ENCODE measurements around the gene SIVA1.

The SIVA1 gene

DNA sequence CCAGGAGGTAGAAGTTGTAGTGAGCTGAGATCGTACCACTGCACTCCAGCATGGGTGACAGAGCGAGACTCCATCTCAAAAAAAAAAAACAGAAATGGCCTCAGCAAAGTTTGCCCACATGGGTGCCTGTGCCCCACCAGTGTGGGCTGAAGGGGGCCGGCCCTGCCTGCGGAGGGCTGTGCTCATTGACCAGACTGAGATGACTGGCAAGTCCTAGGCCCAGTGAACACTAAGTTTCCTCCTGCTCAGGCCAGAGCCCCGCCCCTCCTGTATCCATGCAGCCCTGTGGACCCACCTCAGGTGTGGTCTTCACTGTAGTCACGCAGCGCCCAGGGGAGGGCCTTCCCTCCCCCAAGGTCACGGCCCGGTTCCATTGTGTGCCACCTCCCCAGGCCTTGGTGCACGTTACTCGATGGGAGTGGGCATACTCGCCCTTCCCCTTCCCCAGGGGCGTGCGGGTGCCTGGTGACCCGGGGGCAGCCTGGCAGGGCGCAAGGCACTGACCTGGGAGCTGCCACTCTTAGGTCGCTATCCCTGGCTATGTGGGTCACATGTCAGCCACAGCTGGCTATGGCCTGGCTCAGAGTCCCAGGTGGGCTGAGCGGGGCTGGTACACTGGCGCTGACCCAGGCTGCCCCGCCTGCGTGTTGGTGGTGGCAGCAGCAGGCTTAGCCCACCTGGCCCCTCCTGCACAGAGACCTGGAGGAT is 47.5 kb upstream of the SIVA1 start:
- Histone ChIP-seq H3F3A (ENCODE audit: low read depth) (no peaks in the 10 kb centered on the region), H3K9me2 (replicated peaks; ENCODE audit: low read depth, low read length) (no peaks in the 10 kb centered on the region), H3K36me3 (ENCODE audit: insufficient read depth, low read length) (peaks cover 27% of the 10 kb centered on the region), H3K4me3 (ENCODE audit: low read length, poor library complexity, severe bottlenecking) (no peak overlapping the region), H3K79me2 (ENCODE audit: insufficient read depth, low read length) (no peaks in the 10 kb centered on the region), H3K9me3 (ENCODE audit: insufficient read depth, low read depth, low read length) (no peaks in the 10 kb centered on the region), H2AFZ (ENCODE audit: low read length) (no peak overlapping the region), H3K4me1 (ENCODE audit: insufficient read depth, low read length, poor library complexity, severe bottlenecking) (no peaks in the 10 kb centered on the region), H3K4me2 (ENCODE audit: low read depth, low read length, poor library complexity, severe bottlenecking) (no peak overlapping the region), H3K27me3 (ENCODE audit: insufficient read depth, low read length, poor library complexity, severe bottlenecking) (no peaks in the 10 kb centered on the region), H4K20me1 (ENCODE audit: insufficient read depth, low read length, poor library complexity, severe bottlenecking) (no peaks in the 10 kb centered on the region), H3K9ac (ENCODE audit: low read depth, low read length, poor library complexity, severe bottlenecking) (no peak overlapping the region)
- TF ChIP-seq EZH2phosphoT487 (IDR thresholded peaks at IDR 0.05; ENCODE audit: borderline replicate concordance): no peak
- TF ChIP-seq, protein P1, sequence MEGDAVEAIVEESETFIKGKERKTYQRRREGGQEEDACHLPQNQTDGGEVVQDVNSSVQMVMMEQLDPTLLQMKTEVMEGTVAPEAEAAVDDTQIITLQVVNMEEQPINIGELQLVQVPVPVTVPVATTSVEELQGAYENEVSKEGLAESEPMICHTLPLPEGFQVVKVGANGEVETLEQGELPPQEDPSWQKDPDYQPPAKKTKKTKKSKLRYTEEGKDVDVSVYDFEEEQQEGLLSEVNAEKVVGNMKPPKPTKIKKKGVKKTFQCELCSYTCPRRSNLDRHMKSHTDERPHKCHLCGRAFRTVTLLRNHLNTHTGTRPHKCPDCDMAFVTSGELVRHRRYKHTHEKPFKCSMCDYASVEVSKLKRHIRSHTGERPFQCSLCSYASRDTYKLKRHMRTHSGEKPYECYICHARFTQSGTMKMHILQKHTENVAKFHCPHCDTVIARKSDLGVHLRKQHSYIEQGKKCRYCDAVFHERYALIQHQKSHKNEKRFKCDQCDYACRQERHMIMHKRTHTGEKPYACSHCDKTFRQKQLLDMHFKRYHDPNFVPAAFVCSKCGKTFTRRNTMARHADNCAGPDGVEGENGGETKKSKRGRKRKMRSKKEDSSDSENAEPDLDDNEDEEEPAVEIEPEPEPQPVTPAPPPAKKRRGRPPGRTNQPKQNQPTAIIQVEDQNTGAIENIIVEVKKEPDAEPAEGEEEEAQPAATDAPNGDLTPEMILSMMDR (conservative IDR thresholded peaks at IDR 0.05; ENCODE audit: low read length): no peak

DNA sequence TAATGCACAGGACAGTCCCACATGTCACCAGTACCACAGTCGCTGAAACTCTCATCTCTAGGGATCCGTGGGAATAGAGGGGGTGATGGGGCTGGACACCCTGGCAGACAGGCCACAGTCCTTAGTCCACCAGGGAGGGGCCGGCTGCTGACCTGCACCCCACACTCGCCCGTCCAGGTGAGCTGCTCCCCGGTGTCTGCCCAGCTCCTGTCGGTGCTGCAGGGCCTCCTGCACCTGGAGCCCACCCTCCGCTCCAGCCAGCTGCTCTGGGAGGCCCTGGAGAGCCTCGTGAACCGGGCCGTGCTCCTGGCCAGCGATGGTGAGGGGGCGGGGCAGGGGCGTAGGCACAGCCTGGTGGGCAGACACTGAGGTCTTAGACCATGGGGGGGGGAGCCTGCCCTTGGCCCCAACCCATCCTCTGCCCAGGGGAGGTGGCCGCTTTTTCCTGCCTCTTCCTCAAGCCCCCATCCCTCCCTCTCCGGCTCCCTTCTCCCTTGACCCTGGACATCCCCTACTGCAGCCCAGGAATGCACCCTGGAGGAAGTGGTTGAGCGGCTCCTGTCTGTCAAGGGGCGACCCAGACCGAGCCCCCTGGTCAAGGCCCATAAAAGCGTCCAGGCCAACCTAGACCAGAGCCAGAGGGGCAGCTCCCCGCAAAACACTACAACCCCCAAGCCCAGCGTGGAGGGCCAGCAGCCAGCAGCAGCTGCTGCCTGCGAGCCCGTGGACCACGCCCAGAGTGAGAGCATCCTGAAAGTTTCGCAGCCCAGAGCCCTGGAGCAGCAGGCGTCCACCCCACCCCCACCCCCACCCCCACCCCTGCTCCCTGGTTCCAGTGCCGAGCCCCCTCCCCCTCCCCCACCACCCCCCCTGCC is 46.0 kb upstream of the SIVA1 start:
- no peak overlapping the region for H3K9ac ChIP-seq (ENCODE audit: low read depth, low read length, poor library complexity, severe bottlenecking)
- no peaks in the 10 kb centered on the region for H3K4me1 ChIP-seq (ENCODE audit: insufficient read depth, low read length, poor library complexity, severe bottlenecking)
- no peak overlapping the region for H3K4me2 ChIP-seq (ENCODE audit: low read depth, low read length, poor library complexity, severe bottlenecking)
- H3K79me2 ChIP-seq (ENCODE audit: insufficient read depth, low read length): no peaks in the 10 kb centered on the region
- TF ChIP-seq, protein P1 (conservative IDR thresholded peaks at IDR 0.05; ENCODE audit: low read length): no peak
- no peak for TF ChIP-seq EZH2phosphoT487 (IDR thresholded peaks at IDR 0.05; ENCODE audit: borderline replicate concordance)
- H2AFZ ChIP-seq (ENCODE audit: low read length): no peak overlapping the region
- no peaks in the 10 kb centered on the region for H4K20me1 ChIP-seq (ENCODE audit: insufficient read depth, low read length, poor library complexity, severe bottlenecking)
- no peaks in the 10 kb centered on the region for H3F3A ChIP-seq (ENCODE audit: low read depth)
- H3K9me3 ChIP-seq (ENCODE audit: insufficient read depth, low read depth, low read length): no peaks in the 10 kb centered on the region
- H3K9me2 ChIP-seq (replicated peaks; ENCODE audit: low read depth, low read length): no peaks in the 10 kb centered on the region
- H3K27me3 ChIP-seq (ENCODE audit: insufficient read depth, low read length, poor library complexity, severe bottlenecking): no peaks in the 10 kb centered on the region
- H3K36me3 ChIP-seq (ENCODE audit: insufficient read depth, low read length): peaks cover 22% of the 10 kb centered on the region
- no peak overlapping the region for H3K4me3 ChIP-seq (ENCODE audit: low read length, poor library complexity, severe bottlenecking)

DNA sequence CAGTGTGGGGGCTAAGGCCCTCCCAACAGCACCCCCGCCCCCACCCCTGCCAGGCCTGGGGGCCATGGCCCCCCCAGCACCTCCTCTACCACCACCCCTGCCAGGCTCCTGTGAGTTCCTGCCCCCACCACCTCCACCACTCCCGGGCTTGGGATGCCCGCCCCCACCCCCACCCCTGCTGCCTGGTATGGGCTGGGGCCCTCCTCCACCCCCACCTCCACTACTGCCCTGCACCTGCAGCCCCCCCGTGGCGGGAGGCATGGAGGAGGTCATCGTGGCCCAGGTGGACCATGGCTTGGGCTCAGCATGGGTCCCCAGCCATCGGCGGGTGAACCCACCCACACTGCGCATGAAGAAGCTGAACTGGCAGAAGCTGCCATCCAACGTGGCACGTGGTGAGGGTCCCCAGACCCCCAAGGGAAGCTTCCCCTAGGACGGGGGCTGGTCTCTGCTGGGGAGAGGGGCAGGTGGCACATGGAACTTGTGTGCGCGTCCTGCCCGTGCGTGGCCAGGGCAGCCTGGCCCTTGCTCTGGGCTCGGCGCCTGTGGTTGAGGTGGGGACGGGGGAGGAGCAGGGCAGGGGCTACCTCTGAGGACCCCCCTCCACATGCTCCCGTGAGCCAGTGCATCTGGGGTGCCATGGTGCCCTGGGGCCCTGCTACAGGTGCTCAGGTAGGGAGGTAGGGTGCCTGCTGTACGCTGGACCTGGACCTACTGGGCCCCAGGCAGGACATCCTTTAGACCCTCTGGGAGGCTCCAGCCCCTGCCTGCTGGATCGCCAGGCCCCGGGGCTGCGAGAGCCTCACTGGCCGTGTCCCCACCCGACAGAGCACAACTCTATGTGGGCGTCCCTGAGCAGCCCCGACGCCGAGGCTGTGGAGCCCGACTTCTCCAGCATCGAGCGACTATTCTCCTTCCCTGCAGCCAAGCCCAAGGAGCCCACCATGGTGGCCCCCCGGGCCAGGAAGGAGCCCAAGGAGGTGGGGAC is 45.0 kb upstream of the SIVA1 start:
- no peaks in the 10 kb centered on the region for H3K9me3 ChIP-seq (ENCODE audit: insufficient read depth, low read depth, low read length)
- no peaks in the 10 kb centered on the region for H3K4me1 ChIP-seq (ENCODE audit: insufficient read depth, low read length, poor library complexity, severe bottlenecking)
- H3K27me3 ChIP-seq (ENCODE audit: insufficient read depth, low read length, poor library complexity, severe bottlenecking): no peaks in the 10 kb centered on the region
- H3K36me3 ChIP-seq (ENCODE audit: insufficient read depth, low read length): peaks cover 26% of the 10 kb centered on the region
- no peak overlapping the region for H3K4me2 ChIP-seq (ENCODE audit: low read depth, low read length, poor library complexity, severe bottlenecking)
- H4K20me1 ChIP-seq (ENCODE audit: insufficient read depth, low read length, poor library complexity, severe bottlenecking): no peaks in the 10 kb centered on the region
- no peaks in the 10 kb centered on the region for H3F3A ChIP-seq (ENCODE audit: low read depth)
- no peak overlapping the region for H2AFZ ChIP-seq (ENCODE audit: low read length)
- H3K9ac ChIP-seq (ENCODE audit: low read depth, low read length, poor library complexity, severe bottlenecking): no peak overlapping the region
- H3K4me3 ChIP-seq (ENCODE audit: low read length, poor library complexity, severe bottlenecking): no peak overlapping the region
- H3K79me2 ChIP-seq (ENCODE audit: insufficient read depth, low read length): no peaks in the 10 kb centered on the region
- TF ChIP-seq, protein P1 (conservative IDR thresholded peaks at IDR 0.05; ENCODE audit: low read length): no peak
- no peak for TF ChIP-seq EZH2phosphoT487 (IDR thresholded peaks at IDR 0.05; ENCODE audit: borderline replicate concordance)
- H3K9me2 ChIP-seq (replicated peaks; ENCODE audit: low read depth, low read length): no peaks in the 10 kb centered on the region
